Panc1 (cell line): ENCODE measurements around the gene DAPK2.
"Not testable (repeated sequence)": the region's sequence is repeated elsewhere in the genome, so short reads cannot be mapped to it uniquely, and the experiment has no call there.

ENCODE experiments used
- CTCF ChIP-seq: fragments of 450-650 bp; IDR thresholded peaks from 2 replicates; pipeline ENCODE4 v1.5.1; 2017; ENCODE audit warnings: mild to moderate bottlenecking
- POLR2AphosphoS5 ChIP-seq: IDR thresholded peaks from 2 replicates; pipeline ENCODE4 v1.6.1; 2012; ENCODE audit warnings: mild to moderate bottlenecking, low read depth, low read length, moderate library complexity
- REST ChIP-seq, 2 experiments: IDR thresholded peaks; 2 replicates each; pipeline ENCODE4 v1.6.1; 2011 to 2012; ENCODE audit warnings: low read depth in 2 of 2, control low read depth in 1 of 2, low read length in 1 of 2, mild to moderate bottlenecking in 1 of 2, moderate library complexity in 1 of 2; ENCODE audit not compliant: insufficient read depth in 1 of 2
- SIN3A ChIP-seq: IDR thresholded peaks from 2 replicates; pipeline ENCODE4 v1.6.1; 2012; ENCODE audit warnings: low read depth, mild to moderate bottlenecking, low read length, moderate library complexity, borderline replicate concordance; ENCODE audit not compliant: insufficient read depth
- TCF7L2 ChIP-seq: IDR thresholded peaks from 2 replicates; pipeline ENCODE4 v1.6.1; 2011; ENCODE audit warnings: mild to moderate bottlenecking, low read depth, low read length, inconsistent platforms

- not testable (repeated sequence) for TF ChIP-seq TCF7L2; CTCF; SIN3A; POLR2AphosphoS5; REST (IDR thresholded peaks at IDR 0.05; ENCODE audit: insufficient read depth in 1 of 2, low read depth in 2 of 2, low read length in 1 of 2)
Measured at GRCh38 chr15:63962947-63963721, 83.2 kb downstream of the DAPK2 start.
